H9 (cell line): ENCODE data around the gene KRT3. TPM values are rescaled to one million over a fixed set of nuclear protein-coding genes. Genes with fewer than 3 reads are reported as not detected.

Experiments
- DNase-seq: peaks from one replicate; pipeline ENCODE4 v3.0.0-alpha.2; 2017
- H2AFZ ChIP-seq: one replicate; pipeline ENCODE4 v1.6.1; 2013; ENCODE audit warnings: mild to moderate bottlenecking, low read length, control low read depth, moderate library complexity
- H2AK5ac ChIP-seq: 2 replicates; pipeline ENCODE4 v1.6.1; 2013; ENCODE audit warnings: low read length, control low read depth, mixed read lengths; ENCODE audit not compliant: insufficient read length
- H2BK120ac ChIP-seq: one replicate; pipeline ENCODE4 v1.6.1; 2013; ENCODE audit warnings: low read depth, mild to moderate bottlenecking, low read length, control low read depth, inconsistent platforms; ENCODE audit not compliant: poor library complexity, severe bottlenecking
- H2BK12ac ChIP-seq: 2 replicates; pipeline ENCODE4 v1.6.1; 2013; ENCODE audit warnings: low read length, control low read depth, mixed read lengths, low read depth; ENCODE audit not compliant: insufficient read length
- H2BK15ac ChIP-seq: 2 replicates; pipeline ENCODE4 v1.6.1; 2013; ENCODE audit warnings: low read depth, low read length, control low read depth
- H2BK20ac ChIP-seq: one replicate; pipeline ENCODE4 v1.6.1; 2013; ENCODE audit warnings: low read depth, mild to moderate bottlenecking, low read length, control low read depth, inconsistent platforms; ENCODE audit not compliant: poor library complexity, severe bottlenecking
- H2BK5ac ChIP-seq: 2 replicates; pipeline ENCODE4 v1.6.1; 2013; ENCODE audit warnings: low read length, control low read depth, mixed read lengths; ENCODE audit not compliant: insufficient read length
- H3K14ac ChIP-seq: 2 replicates; pipeline ENCODE4 v1.6.1; 2013; ENCODE audit warnings: low read length, control low read depth; ENCODE audit not compliant: insufficient read depth
- H3K18ac ChIP-seq: 2 replicates; pipeline ENCODE4 v1.6.1; 2013; ENCODE audit warnings: low read depth, mild to moderate bottlenecking, mixed read lengths, low read length, control low read depth; ENCODE audit not compliant: insufficient read length
- H3K23ac ChIP-seq: 2 replicates; pipeline ENCODE4 v1.6.1; 2013; ENCODE audit warnings: low read length, control low read depth, mixed read lengths, low read depth; ENCODE audit not compliant: insufficient read length
- H3K23me2 ChIP-seq: 2 replicates; pipeline ENCODE4 v1.6.1; 2013; ENCODE audit warnings: low read depth, mild to moderate bottlenecking, mixed read lengths, low read length, control low read depth; ENCODE audit not compliant: insufficient read length, poor library complexity, severe bottlenecking
- H3K27ac ChIP-seq: 2 replicates; pipeline ENCODE4 v1.5.1; 2013; ENCODE audit warnings: low read length, control low read depth, mixed read lengths, low read depth; ENCODE audit not compliant: insufficient read length
- H3K27me3 ChIP-seq: 2 replicates; pipeline ENCODE4 v1.6.1; 2013; ENCODE audit warnings: low read length, control low read depth, inconsistent platforms; ENCODE audit not compliant: insufficient read depth
- H3K4ac ChIP-seq: 2 replicates; pipeline ENCODE4 v1.6.1; 2013; ENCODE audit warnings: low read depth, mild to moderate bottlenecking, control low read depth, inconsistent platforms, low read length, moderate library complexity
- H3K4me1 ChIP-seq: 2 replicates; pipeline ENCODE4 v1.6.1; 2013; ENCODE audit warnings: low read length, control low read depth, inconsistent platforms; ENCODE audit not compliant: insufficient read depth
- H3K4me2 ChIP-seq: 2 replicates; pipeline ENCODE4 v1.6.1; 2013; ENCODE audit warnings: low read length, control low read depth, mixed read lengths; ENCODE audit not compliant: insufficient read length, insufficient read depth
- H3K56ac ChIP-seq: 2 replicates; pipeline ENCODE4 v1.6.1; 2013; ENCODE audit warnings: low read depth, mild to moderate bottlenecking, mixed read lengths, low read length, control low read depth; ENCODE audit not compliant: insufficient read length
- H3K79me1 ChIP-seq: 2 replicates; pipeline ENCODE4 v1.6.1; 2013; ENCODE audit warnings: low read depth, mild to moderate bottlenecking, moderate library complexity, low read length, control low read depth, inconsistent platforms; ENCODE audit not compliant: insufficient read depth, poor library complexity, severe bottlenecking
- H3K79me2 ChIP-seq: 2 replicates; pipeline ENCODE4 v1.6.1; 2013; ENCODE audit warnings: low read length, control low read depth, inconsistent platforms; ENCODE audit not compliant: insufficient read depth
- H3K9ac ChIP-seq: 2 replicates; pipeline ENCODE4 v1.6.1; 2013; ENCODE audit warnings: low read length, control low read depth, mixed read lengths; ENCODE audit not compliant: insufficient read length; ENCODE audit errors: extremely low read depth
- H3K9me3 ChIP-seq: one replicate; pipeline ENCODE4 v1.6.1; 2013; ENCODE audit warnings: low read depth, low read length, inconsistent platforms; ENCODE audit not compliant: control insufficient read depth
- H3T11ph ChIP-seq: one replicate; pipeline ENCODE4 v1.6.1; 2013; ENCODE audit warnings: mild to moderate bottlenecking, low read length, control low read depth, inconsistent platforms
- H4K20me1 ChIP-seq: one replicate; pipeline ENCODE4 v1.6.1; 2013; ENCODE audit not compliant: control insufficient read depth, insufficient read length, insufficient read depth
- H4K5ac ChIP-seq: 2 replicates; pipeline ENCODE4 v1.6.1; 2013; ENCODE audit warnings: low read depth, mild to moderate bottlenecking, mixed read lengths, low read length, control low read depth; ENCODE audit not compliant: insufficient read length
- H4K8ac ChIP-seq: replicated peaks from 2 replicates; pipeline ENCODE4 v1.6.1; 2013; ENCODE audit warnings: low read length, control low read depth, mixed read lengths, low read depth; ENCODE audit not compliant: insufficient read length
- H4K91ac ChIP-seq: 2 replicates; pipeline ENCODE4 v1.6.1; 2013; ENCODE audit warnings: low read depth, mild to moderate bottlenecking, moderate library complexity, mixed read lengths, low read length, control low read depth; ENCODE audit not compliant: insufficient read length
- H3K27ac Mint-ChIP-seq, 3 experiments: 2 replicates in 2 of 3; 3 replicates in 1 of 3; pipeline ENCODE4 v1.8.0; 2020 to 2021; ENCODE audit warnings: mixed read lengths in 3 of 3, mild to moderate bottlenecking in 1 of 3, moderate library complexity in 1 of 3
- H3K27me3 Mint-ChIP-seq: 2 replicates; pipeline ENCODE4 v1.8.0; 2021; ENCODE audit warnings: low read depth, mild to moderate bottlenecking, moderate library complexity, mixed read lengths
- H3K36me3 Mint-ChIP-seq, 3 experiments: 2 replicates in 2 of 3; 3 replicates in 1 of 3; pipeline ENCODE4 v1.8.0; 2020 to 2021; ENCODE audit warnings: low read depth in 3 of 3, mixed read lengths in 3 of 3; ENCODE audit not compliant: insufficient read depth in 1 of 3
- H3K4me1 Mint-ChIP-seq, 2 experiments: 2 replicates each; pipeline ENCODE4 v1.8.0; 2020; ENCODE audit warnings: mixed read lengths in 2 of 2
- H3K4me3 Mint-ChIP-seq, 2 experiments: 2 replicates in 1 of 2; 3 replicates in 1 of 2; pipeline ENCODE4 v1.8.0; 2020 to 2021; ENCODE audit warnings: mild to moderate bottlenecking in 2 of 2, mixed read lengths in 2 of 2, moderate library complexity in 1 of 2
- H3K9me3 Mint-ChIP-seq, 2 experiments: 2 replicates in 1 of 2; 3 replicates in 1 of 2; pipeline ENCODE4 v1.8.0; 2020; ENCODE audit warnings: mild to moderate bottlenecking in 2 of 2, mixed read lengths in 2 of 2, moderate library complexity in 1 of 2
- WGBS: extraction: QIAGEN DNeasy Blood & Tissue Kit; methylation state at CpG from one replicate; pipeline ENCODE4 v1.1.7; 2013; ENCODE audit warnings: missing lambda C conversion rate, low lambda C conversion rate, mixed read lengths; ENCODE audit not compliant: insufficient read length; ENCODE audit errors: extremely low coverage; 5-methylcytosine and 5-hydroxymethylcytosine counted together
- total RNA-seq: library from RNA; stranded (reverse); gene quantifications from 2 replicates; pipeline ENCODE4 v1.2.1, GENCODE V29; 2021
- TF ChIP-seq, protein P1 (sequence below): fragments of 200-600 bp; sonication (generic); conservative IDR thresholded peaks from 3 replicates; pipeline ENCODE4 v1.8.0; 2021; ENCODE audit warnings: antibody characterized with exemption, mild to moderate bottlenecking

KRT3 gene
- total RNA-seq, 1 experiment from 2014 or later, result not detected

DNA sequence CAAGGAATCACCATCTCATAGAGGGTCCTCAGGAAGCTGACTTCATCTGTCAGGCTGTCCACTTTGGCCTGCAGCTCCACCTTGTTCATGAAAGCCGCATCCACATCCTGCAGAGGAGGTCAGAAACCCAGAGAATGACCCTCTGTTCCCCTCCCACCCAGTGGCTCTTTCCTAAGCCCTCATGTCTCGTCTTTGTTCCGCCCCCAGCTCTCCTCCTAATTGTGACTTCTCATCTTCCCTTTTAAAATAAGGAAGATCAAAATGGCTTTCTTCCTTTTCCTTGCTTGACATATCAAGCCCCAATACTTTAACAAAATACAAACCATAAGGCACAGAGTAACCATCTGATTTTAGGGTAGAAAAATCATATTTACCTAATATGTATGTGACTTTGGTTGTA is 23.1 kb downstream of the KRT3 start:
- Mint-ChIP-seq H3K27ac (no peak overlapping the region), H3K27me3 (peaks cover 10% of the 10 kb centered on the region), H3K4me3 (no peak overlapping the region), H3K4me1 (no peaks in the 10 kb centered on the region), H3K36me3 (no peaks in the 10 kb centered on the region), H3K9me3 (no peaks in the 10 kb centered on the region; a peak in 1 of 5 replicates)
- TF ChIP-seq, protein P1, sequence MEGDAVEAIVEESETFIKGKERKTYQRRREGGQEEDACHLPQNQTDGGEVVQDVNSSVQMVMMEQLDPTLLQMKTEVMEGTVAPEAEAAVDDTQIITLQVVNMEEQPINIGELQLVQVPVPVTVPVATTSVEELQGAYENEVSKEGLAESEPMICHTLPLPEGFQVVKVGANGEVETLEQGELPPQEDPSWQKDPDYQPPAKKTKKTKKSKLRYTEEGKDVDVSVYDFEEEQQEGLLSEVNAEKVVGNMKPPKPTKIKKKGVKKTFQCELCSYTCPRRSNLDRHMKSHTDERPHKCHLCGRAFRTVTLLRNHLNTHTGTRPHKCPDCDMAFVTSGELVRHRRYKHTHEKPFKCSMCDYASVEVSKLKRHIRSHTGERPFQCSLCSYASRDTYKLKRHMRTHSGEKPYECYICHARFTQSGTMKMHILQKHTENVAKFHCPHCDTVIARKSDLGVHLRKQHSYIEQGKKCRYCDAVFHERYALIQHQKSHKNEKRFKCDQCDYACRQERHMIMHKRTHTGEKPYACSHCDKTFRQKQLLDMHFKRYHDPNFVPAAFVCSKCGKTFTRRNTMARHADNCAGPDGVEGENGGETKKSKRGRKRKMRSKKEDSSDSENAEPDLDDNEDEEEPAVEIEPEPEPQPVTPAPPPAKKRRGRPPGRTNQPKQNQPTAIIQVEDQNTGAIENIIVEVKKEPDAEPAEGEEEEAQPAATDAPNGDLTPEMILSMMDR, result no peak
- WGBS, result no CpG with 5 or more reads among the region's 3 CpGs
- H3K27me3 ChIP-seq, result no peaks in the 10 kb centered on the region
- H3K79me1 ChIP-seq, result no peaks in the 10 kb centered on the region
- no peak overlapping the region for H4K5ac ChIP-seq
- H3K23me2 ChIP-seq, result no peaks in the 10 kb centered on the region
- H3K27ac ChIP-seq, result no peak overlapping the region
- no peak overlapping the region for H2BK12ac ChIP-seq
- no peaks in the 10 kb centered on the region for H3K4me1 ChIP-seq
- no peak overlapping the region for H3T11ph ChIP-seq
- H3K18ac ChIP-seq, result no peak overlapping the region
- H2AFZ ChIP-seq, result no peak overlapping the region
- H2BK15ac ChIP-seq, result no peak overlapping the region
- H3K9me3 ChIP-seq, result no peaks in the 10 kb centered on the region
- no peak overlapping the region for H3K9ac ChIP-seq
- H4K91ac ChIP-seq, result no peak overlapping the region
- H2AK5ac ChIP-seq, result no peak overlapping the region
- no peak overlapping the region for H2BK120ac ChIP-seq
- H3K56ac ChIP-seq, result no peak overlapping the region
- no peak overlapping the region for H3K23ac ChIP-seq
- no peaks in the 10 kb centered on the region for H3K79me2 ChIP-seq
- no peak overlapping the region for H3K4me2 ChIP-seq
- no peak overlapping the region for H2BK5ac ChIP-seq
- no peak overlapping the region for H3K4ac ChIP-seq
- DNase-seq, result no peak
- no peak overlapping the region for H2BK20ac ChIP-seq
- H3K14ac ChIP-seq, result no peak overlapping the region
- H4K20me1 ChIP-seq, result no peaks in the 10 kb centered on the region
- H4K8ac ChIP-seq, result no peak overlapping the region
